ENCODE measurements around the gene TSPAN9.

TSPAN9 gene

DNA sequence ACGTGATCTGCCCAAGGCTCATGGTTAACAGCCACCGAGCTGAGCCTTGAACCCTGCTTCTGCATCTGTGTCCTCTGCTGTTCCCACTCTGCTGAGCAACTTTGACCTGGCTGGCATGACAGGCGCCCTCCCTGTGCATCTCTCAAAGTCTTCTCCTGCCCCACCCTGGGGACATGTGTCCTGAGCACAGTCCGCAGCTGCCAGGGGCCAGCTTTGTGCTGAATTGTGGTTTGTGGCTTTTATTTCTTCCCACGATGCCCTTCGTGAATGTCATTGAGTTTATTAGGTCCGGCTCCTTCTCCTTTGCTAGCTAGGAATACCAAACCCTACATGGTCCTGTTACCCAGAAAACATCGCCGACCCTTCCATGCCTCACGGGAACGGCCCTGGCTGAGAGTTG, 161.0 kb downstream of the TSPAN9 start:
- no peak for FAIRE-seq
- DNase-seq (ENCODE audit: insufficient read length, low spot score), result no peak

DNA sequence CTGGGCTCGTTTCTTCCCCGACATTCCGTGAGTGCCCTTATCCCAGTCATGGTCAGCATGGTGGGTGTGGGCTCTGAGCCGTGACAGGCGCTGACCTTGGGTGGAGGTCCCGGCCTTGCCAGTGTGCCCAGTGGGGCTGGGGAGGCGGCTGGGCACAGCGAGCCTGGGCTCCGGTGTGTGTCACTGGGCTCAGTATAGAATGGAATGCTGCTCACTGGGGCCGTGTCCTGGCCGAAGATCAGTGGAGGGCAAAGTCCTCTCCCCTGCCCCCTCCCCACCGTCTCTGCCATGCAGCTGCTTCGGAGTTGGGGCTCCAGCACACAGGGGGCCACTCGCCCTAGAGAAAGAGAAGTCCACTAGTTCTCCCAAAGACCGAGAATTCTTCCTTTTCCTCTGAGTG, 164.4 kb downstream of the TSPAN9 start:
- FAIRE-seq (no peak), DNase-seq (ENCODE audit: insufficient read length, low spot score) (no peak)

DNA sequence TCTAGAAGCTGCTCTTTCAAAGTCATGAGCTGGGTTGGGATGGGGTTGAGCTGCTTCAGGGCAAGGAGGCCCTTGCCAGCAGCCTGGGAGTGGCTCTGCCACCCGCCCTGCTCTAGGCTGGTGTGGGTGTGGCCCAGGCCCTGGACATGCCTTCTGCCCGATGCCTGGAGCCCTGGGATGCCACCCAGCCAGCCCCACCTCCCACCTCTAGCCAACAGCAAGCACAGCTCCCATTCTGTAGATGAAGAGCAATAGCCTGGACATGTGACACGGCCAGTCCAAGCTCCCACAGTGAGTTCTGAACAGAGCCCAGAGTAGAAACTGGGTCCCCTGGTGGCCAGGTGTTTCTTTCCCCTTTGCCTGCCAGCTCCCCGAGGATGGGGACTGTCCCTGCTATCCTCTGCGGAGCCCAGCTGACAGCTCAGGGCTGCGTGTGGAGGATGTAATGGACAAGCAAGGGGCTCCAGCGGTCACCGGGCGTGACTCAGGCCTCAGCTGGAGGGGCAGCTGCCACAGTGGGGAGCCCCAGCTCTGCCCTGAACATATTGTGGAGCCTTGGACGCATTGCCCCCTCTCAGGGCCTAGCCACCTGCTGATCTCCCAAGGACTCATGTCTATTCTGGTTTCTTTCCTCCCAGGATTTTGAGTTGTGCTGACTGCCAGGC, 165.2 kb downstream of the TSPAN9 start:
- no peak for DNase-seq (ENCODE audit: insufficient read length, low spot score)
- FAIRE-seq, result no peak

DNA sequence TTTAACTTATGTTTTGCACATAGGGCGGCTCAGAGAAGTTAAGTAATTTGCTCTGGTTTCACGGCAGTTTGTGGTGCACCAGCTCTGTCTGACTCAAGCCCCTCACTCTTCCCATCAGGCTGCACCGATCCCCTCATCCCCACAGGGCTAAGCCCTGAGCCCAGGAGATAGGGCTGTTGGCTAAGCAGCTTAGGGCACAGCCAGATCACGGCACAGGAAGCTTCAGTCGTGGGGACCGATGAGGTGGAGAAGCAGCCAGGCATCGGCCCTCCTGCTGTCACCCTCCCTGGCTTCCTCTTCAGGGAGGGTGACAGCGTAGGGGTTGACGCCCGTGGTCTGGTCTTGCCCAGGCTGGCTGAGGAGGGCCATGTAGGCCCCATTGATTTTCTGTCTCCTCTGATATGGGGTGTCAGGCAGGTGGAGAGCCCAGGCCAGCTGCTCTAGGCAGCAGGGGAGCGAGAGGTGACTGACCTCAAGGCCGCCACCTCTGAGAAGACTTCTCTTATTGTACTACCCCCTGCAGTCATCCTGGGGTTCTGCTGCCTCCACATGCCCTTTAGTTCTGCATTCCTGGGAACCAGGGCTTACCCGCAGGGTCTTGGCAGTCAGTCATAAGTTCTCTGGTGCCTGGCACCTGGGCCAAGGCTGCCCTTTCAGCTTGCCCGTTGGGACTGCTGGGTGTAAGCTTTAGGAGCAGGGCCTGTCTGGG, 166.4 kb downstream of the TSPAN9 start:
- FAIRE-seq (no peak), DNase-seq (ENCODE audit: insufficient read length, low spot score) (no peak)

DNA sequence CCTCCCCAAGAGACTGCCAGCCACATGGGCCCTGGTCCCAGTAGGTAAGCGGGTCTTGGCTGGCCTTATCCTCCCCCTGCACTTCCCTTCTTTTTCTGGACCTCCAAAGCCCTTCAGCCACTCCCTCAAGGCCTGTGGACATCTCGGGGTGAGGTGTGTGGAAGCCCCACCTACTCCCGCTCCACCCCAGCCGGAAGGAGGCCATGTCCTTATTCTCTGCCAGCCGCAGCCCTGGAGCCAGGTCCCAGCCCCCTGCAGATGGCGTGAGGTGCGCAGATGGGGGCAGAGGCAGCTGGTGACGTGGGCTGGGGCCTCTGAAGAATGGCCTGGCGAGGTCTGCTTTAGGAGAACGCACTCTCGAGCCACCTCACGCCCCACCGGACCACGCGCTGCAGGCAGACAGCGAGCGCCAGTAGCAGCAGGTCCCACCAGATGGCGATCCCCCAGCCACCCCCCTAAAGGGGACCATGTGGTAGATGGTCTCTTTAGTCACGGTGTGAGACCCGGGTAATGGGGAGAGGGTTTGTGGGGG, 167.1 kb downstream of the TSPAN9 start:
- no peak for DNase-seq (ENCODE audit: insufficient read length, low spot score)
- no peak for FAIRE-seq

DNA sequence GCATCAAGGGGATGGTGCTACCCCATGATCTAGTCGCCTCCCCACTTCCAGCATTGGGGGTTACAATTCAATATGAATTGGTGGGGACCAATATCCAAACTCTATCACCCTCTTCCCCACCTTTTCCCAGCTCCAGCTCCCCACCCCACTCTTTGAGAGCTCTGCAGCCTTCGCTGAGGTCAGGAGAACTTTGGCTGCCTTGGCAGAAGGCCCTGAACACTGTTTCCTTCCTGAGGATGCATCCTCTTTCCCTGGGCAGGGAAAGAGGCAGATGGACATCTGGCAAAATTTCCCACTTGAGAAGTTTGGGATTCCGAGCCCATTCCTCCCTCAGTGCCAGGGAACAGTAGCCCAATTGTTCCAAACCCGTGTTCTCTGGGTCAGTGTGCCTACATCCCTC, 169.1 kb downstream of the TSPAN9 start:
- no peak for DNase-seq (ENCODE audit: insufficient read length, low spot score)
- no peak for FAIRE-seq

DNA sequence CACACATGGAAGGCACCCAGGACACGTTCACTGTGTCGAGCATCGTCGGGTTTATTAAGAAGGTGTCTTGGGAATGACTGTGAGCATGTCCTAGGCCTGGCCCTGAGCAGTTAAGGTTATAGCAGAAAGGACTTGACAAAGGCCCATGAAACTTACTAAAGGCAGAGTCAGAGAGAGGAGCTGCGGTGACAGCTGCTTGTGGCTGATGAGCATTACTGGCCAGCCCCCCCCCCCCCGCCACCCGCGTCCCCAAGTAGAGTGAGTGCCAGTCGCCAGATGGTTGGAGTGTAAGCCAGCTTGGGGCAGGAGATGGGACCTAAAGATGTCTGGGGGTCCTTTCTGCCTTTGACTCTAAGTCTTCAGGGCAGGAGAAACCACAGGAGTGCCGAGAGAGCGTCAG, 169.9 kb downstream of the TSPAN9 start:
- DNase-seq (ENCODE audit: insufficient read length, low spot score), result no peak
- FAIRE-seq, result no peak

DNA sequence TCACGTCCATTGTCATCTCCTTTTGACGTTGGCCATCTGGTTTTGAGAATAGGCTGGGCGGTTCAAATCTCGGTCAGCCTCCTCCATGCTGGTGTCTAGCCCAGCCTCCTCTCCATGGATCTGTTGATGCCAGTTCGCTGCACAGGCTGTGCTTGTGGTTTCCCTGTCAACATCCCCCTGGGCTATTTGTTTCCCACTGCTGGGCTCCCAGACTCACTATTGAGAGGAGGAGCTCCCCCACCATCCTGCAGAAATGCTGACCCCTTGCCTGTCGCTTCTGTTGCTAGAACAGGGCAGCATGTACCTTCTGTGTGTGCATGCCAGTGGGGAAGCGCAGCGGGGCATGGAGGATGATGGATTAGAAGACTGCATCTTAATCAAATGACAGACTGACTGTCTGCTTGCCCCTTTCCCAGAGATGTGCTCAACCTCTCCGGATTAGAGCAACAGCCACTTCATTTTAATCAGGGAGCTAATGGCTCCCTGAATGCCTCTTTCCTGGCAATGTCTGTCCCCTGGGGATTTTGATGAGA, 170.5 kb downstream of the TSPAN9 start:
- DNase-seq (ENCODE audit: insufficient read length, low spot score) (no peak), FAIRE-seq (no peak)

DNA sequence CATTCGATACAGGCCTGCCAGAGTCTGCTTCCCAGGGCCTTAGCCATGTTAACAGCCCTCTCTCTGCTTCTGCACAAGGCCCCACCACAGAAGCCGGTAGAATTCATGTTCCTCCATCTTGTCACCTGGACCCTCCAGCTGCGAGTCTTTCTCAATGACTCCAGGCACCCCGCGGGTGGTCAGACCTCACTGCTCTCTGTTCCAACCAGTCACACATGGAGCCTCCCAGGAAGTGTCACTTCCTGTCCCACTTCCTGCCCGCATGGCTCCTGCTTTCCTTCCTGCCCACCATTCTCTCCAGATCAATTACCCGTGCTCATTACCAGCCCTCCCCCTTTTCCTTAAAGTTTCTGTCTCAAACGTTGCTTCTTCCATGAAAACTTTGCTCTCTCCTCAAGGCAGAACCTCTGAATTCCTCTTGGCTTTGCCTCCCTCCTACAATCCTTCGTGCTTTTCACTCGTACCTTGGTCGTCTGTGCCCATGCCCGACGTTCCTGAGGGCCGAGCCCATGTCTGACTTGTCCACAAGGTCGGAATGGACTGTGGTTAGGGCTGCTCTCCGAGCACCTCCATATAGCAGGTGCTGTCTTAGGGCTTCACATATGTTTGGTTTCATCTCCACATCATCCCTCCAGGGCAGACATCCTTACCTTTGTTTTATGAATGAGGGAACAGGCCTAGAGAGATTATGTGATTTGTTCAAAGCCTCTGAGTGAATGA, 172.1 kb downstream of the TSPAN9 start:
- DNase-seq (ENCODE audit: insufficient read length, low spot score) (no peak), FAIRE-seq (no peak)

DNA sequence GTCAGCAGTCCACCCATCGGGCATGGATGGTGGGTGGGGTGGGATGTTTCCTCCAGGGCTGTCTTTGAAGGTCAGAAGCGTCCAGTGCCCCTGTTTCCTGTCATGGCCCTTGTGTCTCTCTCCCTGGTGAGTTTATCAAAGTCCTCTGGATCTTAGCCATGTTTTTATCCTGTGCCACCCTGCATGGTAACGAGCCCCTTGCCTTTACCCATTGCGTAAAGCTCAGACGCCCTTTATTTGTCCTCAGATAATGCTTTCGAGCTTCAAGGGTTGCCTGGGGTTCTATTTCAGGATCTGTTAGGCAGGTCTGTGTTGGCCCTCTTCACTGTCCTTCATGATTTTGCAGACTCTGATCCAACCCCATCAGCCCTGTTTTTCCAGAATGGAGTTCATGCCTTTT, 172.9 kb downstream of the TSPAN9 start:
- DNase-seq (ENCODE audit: insufficient read length, low spot score) (no peak), FAIRE-seq (no peak)

DNA sequence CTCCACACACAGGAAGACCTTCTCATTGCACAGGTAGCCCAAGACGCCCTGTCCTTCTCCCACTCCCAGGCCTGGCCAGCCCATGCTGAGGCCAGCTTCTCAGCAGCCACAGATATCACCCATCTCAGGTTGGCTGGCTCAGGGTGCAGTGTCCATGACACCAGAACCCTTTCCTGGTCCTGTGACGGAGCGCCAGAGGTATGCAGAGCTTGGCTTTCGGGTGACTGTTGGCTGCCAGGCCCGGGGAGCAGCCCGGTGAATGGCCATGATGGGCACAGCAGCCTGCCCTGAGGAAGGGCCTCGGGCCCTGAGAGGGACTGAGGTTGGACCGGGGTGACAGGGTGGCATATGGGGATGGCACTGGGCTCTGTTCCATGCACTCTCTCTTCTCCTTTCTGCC, 173.4 kb downstream of the TSPAN9 start:
- no peak for DNase-seq (ENCODE audit: insufficient read length, low spot score)
- FAIRE-seq, result no peak

DNA sequence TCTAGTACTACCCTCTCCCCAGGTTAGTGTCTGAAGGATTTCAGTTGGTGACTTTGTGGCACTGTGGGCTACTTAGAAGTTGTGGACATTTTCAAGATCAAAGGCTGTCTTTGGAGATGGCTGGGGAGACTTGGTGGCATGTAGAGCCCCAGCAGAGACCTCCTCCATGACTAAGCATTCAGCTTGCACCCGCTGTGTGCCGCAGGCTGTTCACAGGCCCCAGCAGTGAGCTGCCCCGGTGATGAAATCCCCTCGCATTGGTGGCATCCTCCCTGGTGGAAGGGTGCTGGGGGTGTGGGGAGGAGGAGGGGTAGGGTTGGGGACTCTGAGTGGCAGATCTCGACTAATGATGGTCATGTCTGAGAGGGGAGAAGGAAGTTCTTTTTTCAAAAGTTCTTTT, 173.9 kb downstream of the TSPAN9 start:
- DNase-seq (ENCODE audit: insufficient read length, low spot score), result no peak
- FAIRE-seq, result no peak

DNA sequence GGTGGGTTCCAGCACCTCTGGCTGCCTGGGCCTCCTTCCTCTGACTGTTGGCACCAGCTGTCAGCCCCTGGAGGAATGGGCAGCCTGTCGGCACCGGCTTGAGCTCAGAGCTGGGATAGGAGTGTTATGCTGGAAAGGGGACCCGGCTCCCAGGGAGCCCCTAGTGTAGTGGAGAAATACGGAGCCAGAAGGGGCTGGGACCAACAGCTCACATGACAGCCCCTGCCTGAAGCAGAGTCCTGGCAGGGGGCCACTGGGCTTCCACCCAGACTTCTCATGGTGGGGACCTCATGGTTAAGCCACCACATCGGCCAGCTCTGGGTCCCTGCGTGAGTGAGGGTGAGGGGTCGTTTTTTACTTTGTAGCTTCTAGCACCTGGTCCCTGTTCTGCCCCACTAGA, 174.5 kb downstream of the TSPAN9 start:
- DNase-seq (ENCODE audit: insufficient read length, low spot score) (no peak), FAIRE-seq (no peak)

DNA sequence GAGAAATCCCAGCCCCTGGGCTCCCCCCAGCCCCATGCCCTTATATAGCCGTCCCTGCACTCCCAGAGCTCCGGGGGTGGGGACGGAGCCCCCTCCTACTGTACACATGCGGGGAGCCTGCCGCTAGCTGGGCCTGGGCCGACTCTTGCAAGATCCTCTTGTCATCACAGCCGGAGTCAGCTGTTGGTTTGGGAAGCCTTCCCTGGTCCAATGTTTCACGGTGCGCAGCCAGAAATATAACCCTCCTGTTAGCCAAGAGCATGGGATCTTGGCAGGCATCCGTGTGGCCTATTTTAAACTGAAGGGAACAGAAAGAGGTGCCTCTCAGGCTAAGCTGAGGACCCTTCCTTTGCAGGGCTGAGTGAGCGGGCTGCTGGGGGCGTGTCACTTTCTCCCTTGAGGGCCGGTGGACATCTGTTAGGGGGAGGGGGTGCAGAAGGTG, 175.3 kb downstream of the TSPAN9 start:
- FAIRE-seq (no peak), DNase-seq (ENCODE audit: insufficient read length, low spot score) (no peak)

DNA sequence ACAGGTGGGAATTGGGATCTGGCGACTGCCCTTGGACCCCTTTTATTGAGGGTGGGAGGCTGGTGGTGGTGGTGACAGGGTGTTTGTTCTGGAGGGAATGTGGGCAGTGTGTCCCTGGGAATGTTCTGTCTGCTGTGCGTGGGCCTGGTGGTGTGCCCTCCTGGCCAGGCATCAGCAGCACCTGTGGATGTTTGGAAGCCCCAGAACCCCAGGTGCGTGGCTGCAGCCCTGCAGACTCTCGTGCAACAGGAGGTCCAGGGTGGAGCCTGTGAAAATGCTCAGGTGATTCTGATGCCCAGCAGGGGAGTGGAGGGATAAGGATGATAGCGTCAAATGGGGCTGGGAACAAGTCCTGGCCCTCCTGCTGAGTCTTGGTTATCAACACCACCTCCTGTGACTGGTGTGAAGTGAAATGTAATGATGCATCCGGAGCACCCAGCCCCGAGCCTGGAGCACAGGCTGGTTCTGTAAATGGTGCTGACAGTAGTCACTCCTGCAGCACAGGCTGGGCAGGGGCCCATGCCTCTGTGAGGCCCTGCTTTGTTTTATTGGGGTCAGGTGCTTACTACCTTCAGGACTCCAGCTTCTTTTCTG, 176.6 kb downstream of the TSPAN9 start:
- DNase-seq (ENCODE audit: insufficient read length, low spot score) (no peak), FAIRE-seq (no peak)

DNA sequence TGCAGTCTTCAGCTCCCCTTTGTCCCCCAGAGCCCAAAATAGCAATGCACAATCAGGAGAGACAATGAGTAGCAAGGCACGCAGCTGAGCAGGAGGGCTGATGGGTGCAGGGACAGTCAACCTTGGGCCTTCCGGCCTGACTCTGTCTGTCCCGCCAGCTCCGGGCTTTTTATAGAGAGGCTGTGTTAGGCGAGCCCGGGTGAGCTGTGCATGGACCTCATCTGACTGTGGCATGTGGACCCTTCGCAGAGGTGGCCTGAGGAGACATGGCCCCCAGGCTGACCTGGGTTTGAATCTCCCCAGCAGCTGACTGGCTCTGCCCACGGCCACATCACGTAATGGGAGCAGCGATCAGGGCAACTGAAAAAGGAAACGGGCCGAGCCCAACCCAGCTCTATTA, 177.9 kb downstream of the TSPAN9 start:
- DNase-seq (ENCODE audit: insufficient read length, low spot score), result no peak
- FAIRE-seq, result no peak

DNA sequence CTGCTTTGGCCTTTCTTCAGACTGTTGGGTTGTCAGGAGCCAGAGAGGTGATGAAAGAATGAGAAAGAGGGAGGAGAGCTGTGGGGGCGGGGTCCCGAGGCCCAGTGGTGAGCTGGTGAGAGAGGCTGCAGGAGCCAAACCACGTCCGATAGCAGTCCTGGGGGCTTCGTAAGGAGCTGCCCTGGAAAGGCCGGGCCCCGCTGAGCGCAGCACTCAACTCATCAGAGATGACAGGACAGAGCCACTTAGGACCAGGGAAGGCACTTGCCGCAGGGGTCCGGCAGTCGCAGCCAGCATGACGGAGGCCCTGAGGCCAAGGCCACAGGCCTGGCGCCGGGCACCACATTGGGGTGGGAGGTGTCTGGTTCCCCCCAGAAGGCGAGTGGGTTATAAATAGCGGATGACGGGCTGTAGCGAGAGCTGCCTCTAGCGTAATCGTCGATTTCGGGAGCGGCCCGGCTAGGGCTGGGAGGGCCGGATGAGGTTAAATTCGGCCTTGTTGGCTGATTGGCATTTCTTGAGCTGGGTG, 179.0 kb downstream of the TSPAN9 start:
- no peak for FAIRE-seq

DNA sequence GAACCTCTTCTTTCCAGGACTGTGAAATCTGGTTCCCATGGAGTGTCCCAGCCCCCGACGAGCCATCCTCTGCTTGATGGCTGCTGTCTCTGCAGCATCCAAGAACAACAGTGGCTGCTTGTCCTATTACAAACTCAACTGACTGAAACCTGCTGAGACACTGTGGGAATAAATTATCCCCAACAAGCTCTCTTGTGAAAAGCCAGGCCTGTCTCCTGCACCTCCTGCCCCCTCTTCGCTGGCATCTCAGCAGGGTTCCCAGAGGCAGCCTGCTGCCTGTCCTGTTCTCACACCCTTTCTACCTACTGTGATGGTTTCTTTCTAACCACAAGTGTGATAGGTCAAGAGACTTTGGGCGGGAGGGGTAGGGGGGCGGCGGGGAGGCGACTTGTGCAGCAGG, 180.2 kb downstream of the TSPAN9 start:
- DNase-seq (ENCODE audit: insufficient read length, low spot score) (no peak), FAIRE-seq (no peak)

More for the DNA sequence above, 179.0 kb downstream of the TSPAN9 start:
- DNase-seq (ENCODE audit: insufficient read length, low spot score), result no peak

DNA sequence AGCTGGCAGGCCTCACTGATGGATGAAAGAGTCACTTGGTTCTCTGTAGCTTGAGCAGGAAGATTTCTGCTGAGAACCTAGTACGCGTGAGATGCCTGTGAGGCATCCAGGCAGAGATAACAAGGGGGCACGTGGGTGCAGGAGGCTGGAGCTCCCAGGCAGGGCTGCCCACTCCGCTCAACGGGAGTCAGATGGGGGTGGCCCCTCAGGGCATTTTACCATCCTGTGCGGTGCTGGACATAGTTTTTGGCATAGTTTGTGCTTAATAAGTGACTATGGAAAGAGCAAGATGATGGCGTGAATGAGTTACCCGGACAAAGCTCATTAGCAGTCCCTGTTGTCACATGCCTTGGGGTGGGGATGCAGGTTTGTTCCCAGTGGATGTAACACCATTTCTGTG, 182.8 kb downstream of the TSPAN9 start:
- FAIRE-seq (no peak), DNase-seq (ENCODE audit: insufficient read length, low spot score) (no peak)

DNA sequence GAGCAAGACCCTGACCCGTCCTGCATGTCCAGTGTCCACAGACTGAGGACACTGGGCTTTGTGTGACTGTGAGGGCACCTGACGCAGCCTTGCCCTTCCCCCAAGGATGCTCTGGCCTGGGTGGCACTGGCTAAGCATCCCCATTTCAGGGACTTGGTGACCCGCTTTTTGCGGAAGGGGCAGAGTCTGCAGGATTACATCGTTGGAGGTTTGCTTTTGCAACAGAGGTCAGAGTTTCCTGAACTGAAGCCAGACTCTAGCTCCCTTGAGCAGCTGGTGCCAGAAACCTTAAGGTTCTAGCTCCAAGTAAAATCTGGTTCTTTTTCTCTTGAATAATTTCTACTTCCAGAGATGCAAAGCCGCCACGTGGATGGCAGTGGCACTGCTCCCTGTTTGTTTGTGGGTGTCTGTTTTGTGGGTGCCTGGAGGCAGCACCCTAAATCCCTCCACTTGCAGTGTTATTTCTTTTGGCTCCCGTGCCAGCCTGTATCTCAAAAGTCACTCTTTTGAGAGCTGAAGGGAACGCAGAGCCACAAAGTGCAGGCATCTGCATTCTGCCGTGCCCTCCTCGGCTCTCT, 184.7 kb downstream of the TSPAN9 start:
- no peak for DNase-seq (ENCODE audit: insufficient read length, low spot score)
- FAIRE-seq, result no peak

All from GM19239 (cell line).